Mucosa of rectum (tissue), 2 donors: ENCODE measurements around the gene GJA9.

ENCODE experiments used
- H3K27ac ChIP-seq, 2 donors: one replicate each; pipeline ENCODE4 v1.7.0; 2013; ENCODE audit warnings: inconsistent platforms in 2 of 2, low read depth in 2 of 2, low read length in 2 of 2
- H3K27me3 ChIP-seq, 2 donors: one replicate each; pipeline ENCODE4 v1.7.0; 2013; ENCODE audit warnings: low read length in 2 of 2; ENCODE audit not compliant: control insufficient read depth in 2 of 2, insufficient read depth in 2 of 2
- H3K36me3 ChIP-seq, 2 donors: one replicate each; pipeline ENCODE4 v1.7.0; 2013; ENCODE audit warnings: low read length in 2 of 2; ENCODE audit not compliant: control insufficient read depth in 2 of 2, insufficient read depth in 2 of 2
- H3K4me1 ChIP-seq, 2 donors: one replicate each; pipeline ENCODE4 v1.7.0; 2013; ENCODE audit warnings: low read length in 2 of 2, mild to moderate bottlenecking in 1 of 2; ENCODE audit not compliant: control insufficient read depth in 2 of 2, insufficient read depth in 2 of 2
- H3K4me3 ChIP-seq, 2 donors: one replicate each; pipeline ENCODE4 v1.7.0; 2013; ENCODE audit warnings: low read length in 2 of 2
- H3K9ac ChIP-seq, 2 donors: one replicate each; pipeline ENCODE4 v1.7.0; 2013; ENCODE audit warnings: low read length in 2 of 2, low read depth in 1 of 2, mild to moderate bottlenecking in 1 of 2
- H3K9me3 ChIP-seq, 2 donors: one replicate each; pipeline ENCODE4 v1.7.0; 2013; ENCODE audit warnings: low read length in 2 of 2; ENCODE audit not compliant: control insufficient read depth in 2 of 2
- donor health status: healthy.
- donor health status: Normal muscosa, but diverticular disease.

Gene GJA9

DNA sequence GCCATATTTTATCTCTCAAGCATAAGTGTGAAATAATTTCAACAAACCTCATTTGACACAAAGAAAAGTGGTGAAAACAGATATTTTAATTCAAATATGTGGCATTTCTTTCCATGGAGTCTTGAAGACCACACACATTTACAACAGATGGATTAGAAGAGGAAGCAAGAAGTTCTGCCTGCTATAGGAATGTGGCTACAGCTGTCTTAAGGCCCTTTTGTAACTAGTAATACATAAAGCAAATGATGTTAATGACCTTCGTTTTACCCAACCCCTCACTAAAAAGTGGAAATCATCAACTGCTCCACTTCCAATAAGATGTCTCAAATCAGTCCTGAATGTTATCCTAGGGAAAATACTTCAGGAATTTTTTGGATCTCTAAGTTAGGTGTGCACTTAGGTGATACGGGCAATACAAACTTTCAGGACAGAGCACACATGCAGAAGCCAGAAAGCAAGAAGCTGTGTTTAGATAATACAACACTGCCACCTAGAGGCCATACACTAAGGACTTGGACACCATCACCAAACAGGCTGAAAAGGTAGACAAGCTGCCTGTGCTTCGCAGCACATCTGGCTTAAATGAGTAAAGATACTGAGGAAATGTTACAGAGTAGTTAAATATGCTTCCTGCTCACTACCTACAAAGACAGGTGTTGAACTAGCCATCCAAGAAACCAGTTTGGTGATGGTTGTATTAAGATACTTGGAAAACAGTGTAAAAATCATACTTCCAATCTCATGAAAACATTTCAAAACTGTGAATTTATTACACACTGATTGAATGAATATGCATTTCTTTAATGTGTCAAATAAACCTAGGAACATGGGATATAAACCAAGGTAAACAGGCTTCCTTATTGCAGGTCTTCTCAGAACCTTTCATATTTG, 46.2 kb downstream of the GJA9 start:
- Histone ChIP-seq H3K4me1 (no peaks in the 10 kb centered on the region), H3K36me3 (peaks cover 13 to 17% of the 10 kb centered on the region in 2 donors), H3K9me3 (no peaks in the 10 kb centered on the region), H3K9ac (no peak overlapping the region), H3K27ac (no peak overlapping the region), H3K27me3 (peaks cover 2 to 5% of the 10 kb centered on the region in 2 donors), H3K4me3 (no peak overlapping the region)

DNA sequence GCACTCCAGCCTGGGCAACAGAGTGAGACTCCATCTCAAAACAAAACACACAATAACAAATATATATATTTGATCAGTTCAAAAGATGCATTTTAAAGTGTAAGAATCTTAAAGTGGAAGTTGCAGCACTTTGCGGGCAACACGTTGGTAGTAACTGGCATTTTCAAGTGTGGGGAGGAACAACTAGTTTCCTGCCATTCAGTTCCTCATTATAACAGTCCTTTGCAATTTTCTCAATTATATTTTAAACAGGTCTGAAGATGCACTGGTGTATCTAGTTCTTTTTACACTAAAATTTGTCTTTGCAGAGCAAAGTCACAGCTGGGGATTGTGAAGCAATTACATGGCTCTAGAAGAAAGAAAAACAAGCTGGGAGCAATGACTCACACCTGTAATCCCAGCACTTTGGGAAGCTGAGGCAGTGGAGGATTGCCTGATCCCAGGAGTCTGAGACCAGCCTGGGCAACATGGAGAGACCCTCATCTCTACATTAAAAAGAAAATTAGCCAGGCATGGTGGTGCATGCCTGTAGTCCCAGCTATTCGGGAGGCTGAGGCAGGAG, 47.1 kb downstream of the GJA9 start:
- Histone ChIP-seq H3K27ac (no peak overlapping the region), H3K27me3 (peaks cover 2 to 6% of the 10 kb centered on the region in 2 donors)

GRCh38 chr1:38833146-38833545, 48.2 kb downstream of the GJA9 start:
- H3K9ac ChIP-seq, result no peak overlapping the region

More for the DNA sequence above, 47.1 kb downstream of the GJA9 start:
- Histone ChIP-seq H3K4me3 (no peak overlapping the region), H3K4me1 (no peaks in the 10 kb centered on the region), H3K36me3 (peaks cover 11 to 12% of the 10 kb centered on the region in 2 donors), H3K9me3 (no peaks in the 10 kb centered on the region), H3K9ac (no peak overlapping the region)

GRCh38 chr1:38832370-38832734, 49.0 kb downstream of the GJA9 start:
- H3K27me3 ChIP-seq, result peaks cover 2 to 12% of the 10 kb centered on the region in 2 donors
- H3K36me3 ChIP-seq, result no peaks in the 10 kb centered on the region
- no peaks in the 10 kb centered on the region for H3K4me1 ChIP-seq
- no peak overlapping the region for H3K9ac ChIP-seq
- H3K27ac ChIP-seq, result no peak overlapping the region
- H3K4me3 ChIP-seq, result no peak overlapping the region
- H3K9me3 ChIP-seq, result no peaks in the 10 kb centered on the region

More at GRCh38 chr1:38833146-38833545, 48.2 kb downstream of the GJA9 start:
- H3K4me3 ChIP-seq, result no peak overlapping the region
- H3K27ac ChIP-seq, result no peak overlapping the region
- H3K36me3 ChIP-seq, result no peaks in the 10 kb centered on the region
- no peaks in the 10 kb centered on the region for H3K4me1 ChIP-seq
- H3K9me3 ChIP-seq, result no peaks in the 10 kb centered on the region
- peaks cover 2 to 8% of the 10 kb centered on the region in 2 donors for H3K27me3 ChIP-seq

DNA sequence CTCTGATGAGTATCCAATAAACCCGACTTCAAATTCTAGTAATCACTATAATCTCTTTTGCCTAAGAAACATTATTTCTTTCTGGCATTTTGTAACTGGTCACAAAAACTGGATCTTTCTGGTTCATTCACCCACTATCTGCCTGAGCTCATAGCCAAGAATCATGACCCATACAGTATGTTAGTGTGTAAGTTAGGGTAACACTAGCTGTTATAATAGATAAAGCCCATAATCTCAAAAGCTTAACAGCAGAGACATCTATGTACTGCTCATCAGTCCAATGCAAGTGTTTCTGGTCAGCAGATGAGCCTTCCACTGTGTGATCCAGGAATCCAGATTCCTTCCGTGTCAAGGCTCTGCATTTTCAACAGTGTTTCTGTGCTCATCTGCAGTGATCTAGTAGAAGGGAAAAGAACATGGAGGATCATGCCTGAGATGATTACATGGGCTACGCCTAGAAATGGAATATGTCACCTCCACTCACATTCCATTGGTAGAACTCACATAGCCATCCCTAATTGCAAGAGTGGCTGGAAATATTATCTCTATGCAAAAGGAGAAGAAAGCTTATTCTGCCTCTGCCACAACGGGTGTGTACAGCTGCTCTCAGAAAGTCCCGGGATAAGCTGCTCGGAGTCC, 49.5 kb downstream of the GJA9 start:
- H3K9ac ChIP-seq, result no peak overlapping the region
- H3K27ac ChIP-seq, result no peak overlapping the region
- H3K36me3 ChIP-seq, result no peaks in the 10 kb centered on the region
- H3K4me1 ChIP-seq, result no peaks in the 10 kb centered on the region
- H3K9me3 ChIP-seq, result no peaks in the 10 kb centered on the region
- no peak overlapping the region for H3K4me3 ChIP-seq
- peaks cover 2 to 12% of the 10 kb centered on the region in 2 donors for H3K27me3 ChIP-seq

DNA sequence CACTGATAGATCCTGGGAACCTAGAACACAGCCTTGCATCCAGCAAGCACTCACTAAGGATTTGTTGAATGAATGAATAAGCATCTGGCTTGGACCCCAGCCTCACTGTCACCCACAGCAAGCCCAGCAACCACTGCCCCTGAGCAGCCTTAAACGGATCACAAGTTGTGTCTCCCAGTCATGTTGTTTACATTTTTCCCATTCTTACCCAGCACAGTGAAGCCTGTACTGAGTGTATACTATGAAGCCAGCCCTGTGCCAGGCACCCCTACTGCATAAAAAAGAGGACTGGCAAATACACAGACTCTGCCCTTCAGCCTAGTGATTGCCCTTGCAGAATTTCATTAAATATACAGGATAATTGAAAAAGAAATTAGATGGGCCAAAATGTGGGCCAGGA, 52.0 kb downstream of the GJA9 start:
- Histone ChIP-seq H3K27me3 (peaks cover 5 to 12% of the 10 kb centered on the region in 2 donors), H3K36me3 (no peaks in the 10 kb centered on the region), H3K9me3 (no peaks in the 10 kb centered on the region), H3K4me3 (no peak overlapping the region), H3K9ac (no peak overlapping the region), H3K27ac (no peak overlapping the region), H3K4me1 (no peaks in the 10 kb centered on the region)

DNA sequence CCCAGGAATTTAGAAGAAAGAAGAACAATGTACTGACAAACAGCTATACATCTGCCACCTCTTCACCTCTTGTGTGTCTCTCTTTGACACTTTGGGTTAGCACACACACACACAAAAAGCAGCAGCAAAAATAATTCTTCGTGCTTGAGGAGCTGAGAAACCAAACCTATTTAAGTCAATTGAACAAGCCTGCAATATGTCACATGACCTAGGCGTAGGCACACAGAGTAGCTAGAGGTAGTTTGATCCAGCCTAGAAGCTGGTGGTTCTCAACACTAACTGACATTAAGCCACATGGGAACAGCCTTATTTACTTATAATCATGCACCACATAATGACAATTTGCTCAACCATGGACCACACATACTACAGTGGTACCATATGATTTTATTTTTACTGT, 54.1 kb downstream of the GJA9 start:
- Histone ChIP-seq H3K4me1 (no peaks in the 10 kb centered on the region), H3K27me3 (peaks cover 5 to 10% of the 10 kb centered on the region in 2 donors), H3K27ac (no peak overlapping the region), H3K9me3 (no peaks in the 10 kb centered on the region), H3K4me3 (no peak overlapping the region), H3K9ac (no peak overlapping the region), H3K36me3 (no peaks in the 10 kb centered on the region)

GRCh38 chr1:38826886-38827285, 54.5 kb downstream of the GJA9 start:
- no peak overlapping the region for H3K27ac ChIP-seq
- H3K4me1 ChIP-seq, result no peaks in the 10 kb centered on the region
- no peak overlapping the region for H3K9ac ChIP-seq
- H3K4me3 ChIP-seq, result no peak overlapping the region
- peaks cover 3 to 14% of the 10 kb centered on the region in 2 donors for H3K27me3 ChIP-seq
- no peaks in the 10 kb centered on the region for H3K36me3 ChIP-seq
- no peaks in the 10 kb centered on the region for H3K9me3 ChIP-seq

GRCh38 chr1:38826262-38826661, 55.1 kb downstream of the GJA9 start:
- H3K9ac ChIP-seq, result no peak overlapping the region
- H3K9me3 ChIP-seq, result no peaks in the 10 kb centered on the region
- no peak overlapping the region for H3K4me3 ChIP-seq
- no peak overlapping the region for H3K27ac ChIP-seq
- peaks cover 3 to 15% of the 10 kb centered on the region in 2 donors for H3K27me3 ChIP-seq
- no peaks in the 10 kb centered on the region for H3K4me1 ChIP-seq
- no peaks in the 10 kb centered on the region for H3K36me3 ChIP-seq
